ENCODE measurements around the gene GSX2.

DNA sequence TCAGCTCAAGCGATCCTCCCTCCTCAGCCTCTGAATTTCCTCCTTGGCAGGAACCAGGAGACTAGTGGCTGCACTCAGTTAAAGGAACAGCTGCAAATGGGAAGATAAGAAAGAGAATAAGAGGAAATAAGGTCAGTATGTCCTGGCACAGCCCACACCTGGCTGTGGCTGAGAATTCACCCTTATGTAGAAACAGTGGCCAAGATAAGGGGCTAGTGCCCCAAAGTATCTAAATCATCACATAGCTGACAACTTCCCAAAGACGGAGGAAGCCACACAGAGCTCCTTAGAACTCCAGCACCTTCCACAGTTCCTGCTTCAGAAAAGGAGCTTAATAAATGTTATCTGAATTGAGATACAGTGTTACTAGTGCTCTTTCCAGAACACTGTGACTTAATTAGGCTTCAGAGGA is 33.2 kb upstream of the GSX2 start:
- no peak for TF ChIP-seq EP300 (IDR thresholded peaks at IDR 0.05; ENCODE audit: borderline replicate concordance)
- TF ChIP-seq MAX (IDR thresholded peaks at IDR 0.05): no peak
- TF ChIP-seq, protein P1, sequence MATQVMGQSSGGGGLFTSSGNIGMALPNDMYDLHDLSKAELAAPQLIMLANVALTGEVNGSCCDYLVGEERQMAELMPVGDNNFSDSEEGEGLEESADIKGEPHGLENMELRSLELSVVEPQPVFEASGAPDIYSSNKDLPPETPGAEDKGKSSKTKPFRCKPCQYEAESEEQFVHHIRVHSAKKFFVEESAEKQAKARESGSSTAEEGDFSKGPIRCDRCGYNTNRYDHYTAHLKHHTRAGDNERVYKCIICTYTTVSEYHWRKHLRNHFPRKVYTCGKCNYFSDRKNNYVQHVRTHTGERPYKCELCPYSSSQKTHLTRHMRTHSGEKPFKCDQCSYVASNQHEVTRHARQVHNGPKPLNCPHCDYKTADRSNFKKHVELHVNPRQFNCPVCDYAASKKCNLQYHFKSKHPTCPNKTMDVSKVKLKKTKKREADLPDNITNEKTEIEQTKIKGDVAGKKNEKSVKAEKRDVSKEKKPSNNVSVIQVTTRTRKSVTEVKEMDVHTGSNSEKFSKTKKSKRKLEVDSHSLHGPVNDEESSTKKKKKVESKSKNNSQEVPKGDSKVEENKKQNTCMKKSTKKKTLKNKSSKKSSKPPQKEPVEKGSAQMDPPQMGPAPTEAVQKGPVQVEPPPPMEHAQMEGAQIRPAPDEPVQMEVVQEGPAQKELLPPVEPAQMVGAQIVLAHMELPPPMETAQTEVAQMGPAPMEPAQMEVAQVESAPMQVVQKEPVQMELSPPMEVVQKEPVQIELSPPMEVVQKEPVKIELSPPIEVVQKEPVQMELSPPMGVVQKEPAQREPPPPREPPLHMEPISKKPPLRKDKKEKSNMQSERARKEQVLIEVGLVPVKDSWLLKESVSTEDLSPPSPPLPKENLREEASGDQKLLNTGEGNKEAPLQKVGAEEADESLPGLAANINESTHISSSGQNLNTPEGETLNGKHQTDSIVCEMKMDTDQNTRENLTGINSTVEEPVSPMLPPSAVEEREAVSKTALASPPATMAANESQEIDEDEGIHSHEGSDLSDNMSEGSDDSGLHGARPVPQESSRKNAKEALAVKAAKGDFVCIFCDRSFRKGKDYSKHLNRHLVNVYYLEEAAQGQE (IDR thresholded peaks at IDR 0.05; ENCODE audit: low read depth): no peak
- no peak for TF ChIP-seq YY1 (IDR thresholded peaks at IDR 0.05; ENCODE audit: low read depth)

All from Ishikawa (cell line).